ENCODE results near the gene OR6C65. TPM values are rescaled to one million over a fixed set of nuclear protein-coding genes. Genes with fewer than 3 reads are reported as not detected.

The OR6C65 gene
- total RNA-seq, 1 experiment from 2014 or later, result not detected

DNA sequence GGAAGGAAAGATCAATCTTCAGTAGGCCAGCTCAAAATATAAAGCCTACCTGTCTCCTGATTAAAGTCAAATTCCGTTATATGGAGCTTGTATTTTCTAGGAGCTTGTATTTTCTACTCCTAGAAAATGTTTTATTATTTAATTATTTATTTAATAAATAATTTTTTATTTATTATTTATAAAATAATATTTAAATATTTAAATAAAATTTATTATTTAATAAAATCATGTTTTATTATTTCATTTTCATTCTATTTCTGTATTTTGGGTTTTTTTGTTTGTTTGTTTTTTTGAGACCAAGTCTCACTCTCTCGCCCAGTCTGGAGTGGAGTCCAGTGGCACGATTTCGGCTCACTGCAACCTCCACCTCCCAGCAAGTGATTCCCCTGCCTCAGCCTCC lies 27.8 kb upstream of the OR6C65 start:
- no peak for DNase-seq (ENCODE audit: low spot score)
- Mint-ChIP-seq H3K9me3 (no peaks in the 10 kb centered on the region), H3K27me3 (ENCODE audit: low read depth) (no peaks in the 10 kb centered on the region), H3K4me1 (no peaks in the 10 kb centered on the region), H3K36me3 (no peaks in the 10 kb centered on the region), H3K4me3 (no peak overlapping the region), H3K27ac (no peak overlapping the region)
- TF ChIP-seq HMGA2 (CRISPR knock-in tag; IDR thresholded peaks at IDR 0.05), result peak; percentile 99
- TF ChIP-seq ZNF232 (CRISPR knock-in tag; IDR thresholded peaks at IDR 0.05), result no peak
- POLR2A ChIA-PET, result no interaction called here
- CTCF ChIA-PET, result no interaction called here
- ATAC-seq, result no peak

DNA sequence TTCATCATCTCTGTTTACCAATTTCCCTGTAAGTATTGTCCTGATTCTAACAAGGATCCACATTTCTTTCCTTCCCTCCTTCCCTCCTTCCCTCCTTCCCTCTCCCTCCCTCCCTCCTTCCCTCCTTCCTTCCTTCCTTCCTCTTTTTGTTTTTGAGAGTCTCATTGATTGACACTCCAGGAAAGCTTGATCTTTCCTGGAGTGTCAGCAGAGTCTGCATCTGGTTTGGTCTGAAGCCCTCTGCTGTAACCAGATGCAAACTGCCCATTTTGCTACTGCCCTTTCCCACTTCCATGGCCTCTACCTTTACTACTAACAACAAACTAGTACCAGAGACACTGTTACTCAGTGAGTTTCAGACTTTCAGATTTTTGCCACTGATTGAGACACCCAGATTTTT lies 14.4 kb upstream of the OR6C65 start:
- DNase-seq (ENCODE audit: low spot score) (no peak), ATAC-seq (peak; percentile 65)
- Mint-ChIP-seq H3K4me1 (peaks cover 14% of the 10 kb centered on the region), H3K27ac (0 out of 2 replicates have a peak overlapping the region, but pooled peaks have one; percentile 22), H3K4me3 (peak overlapping the region; percentile 34; the same call in 1 of the 2 replicates), H3K27me3 (ENCODE audit: low read depth) (no peaks in the 10 kb centered on the region), H3K9me3 (no peaks in the 10 kb centered on the region), H3K36me3 (no peaks in the 10 kb centered on the region)
- ChIA-PET CTCF (interaction anchor here (0.6 kb wide), 1 partner anchor 32 kb away, joined by 5 read pairs; no protein-coding TSS in a partner anchor), POLR2A (no interaction called here)
- TF ChIP-seq EMX1 (CRISPR knock-in tag; IDR thresholded peaks at IDR 0.05) (no peak), GTF2I (CRISPR knock-in tag; conservative IDR thresholded peaks at IDR 0.05) (no peak), CTCF (IDR thresholded peaks at IDR 0.05) (no peak), ZNF423 (CRISPR knock-in tag; IDR thresholded peaks at IDR 0.05) (no peak)
- TF ChIP-seq, protein P1, sequence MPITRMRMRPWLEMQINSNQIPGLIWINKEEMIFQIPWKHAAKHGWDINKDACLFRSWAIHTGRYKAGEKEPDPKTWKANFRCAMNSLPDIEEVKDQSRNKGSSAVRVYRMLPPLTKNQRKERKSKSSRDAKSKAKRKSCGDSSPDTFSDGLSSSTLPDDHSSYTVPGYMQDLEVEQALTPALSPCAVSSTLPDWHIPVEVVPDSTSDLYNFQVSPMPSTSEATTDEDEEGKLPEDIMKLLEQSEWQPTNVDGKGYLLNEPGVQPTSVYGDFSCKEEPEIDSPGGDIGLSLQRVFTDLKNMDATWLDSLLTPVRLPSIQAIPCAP (CRISPR knock-in tag; IDR thresholded peaks at IDR 0.05), result no peak

DNA sequence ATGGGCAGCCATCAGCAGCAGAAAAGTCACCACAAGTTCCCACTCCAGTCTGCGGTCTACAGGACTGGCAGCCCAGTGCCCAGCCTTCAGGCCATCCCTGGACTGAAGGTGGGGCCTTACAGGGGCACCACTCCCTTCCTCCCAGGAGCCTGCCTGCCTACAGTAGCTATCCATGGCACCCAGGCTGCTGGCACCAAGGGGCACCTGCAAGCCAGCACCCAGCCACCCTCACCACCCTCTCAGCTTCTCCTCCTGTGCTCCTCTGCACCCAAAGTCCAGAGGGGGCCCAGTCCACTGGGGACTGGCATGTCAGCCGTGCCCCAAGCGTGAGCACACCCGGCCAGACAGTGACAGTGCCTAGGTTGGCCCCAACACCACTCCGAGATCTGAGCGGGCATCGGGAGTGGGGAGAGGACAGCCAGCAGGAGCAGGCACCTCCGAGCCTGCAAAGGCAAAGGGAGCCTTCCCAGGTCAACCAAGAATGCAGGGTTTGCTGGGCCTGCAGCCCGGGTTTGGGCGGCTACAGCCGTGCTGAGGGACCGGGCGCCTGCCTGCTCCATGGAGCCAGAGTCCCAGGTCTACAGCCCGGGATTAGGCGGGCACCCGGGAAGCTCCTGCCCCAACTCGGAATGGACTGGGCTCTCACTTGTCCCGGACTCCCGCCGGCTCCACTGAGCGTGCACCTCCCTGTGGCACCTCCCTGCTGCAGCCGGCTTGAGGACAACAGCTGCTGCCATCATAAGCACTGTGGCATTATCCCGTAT lies 8.1 kb upstream of the OR6C65 start:
- H3K36me3 Mint-ChIP-seq, result no peaks in the 10 kb centered on the region
- ChIA-PET POLR2A (no interaction called here), CTCF (no interaction called here)
- TF ChIP-seq ZNF219 (CRISPR knock-in tag; IDR thresholded peaks at IDR 0.05; ENCODE audit: borderline replicate concordance) (no peak), FOXK1 (CRISPR knock-in tag; IDR thresholded peaks at IDR 0.05) (no peak), ATF1 (CRISPR knock-in tag; IDR thresholded peaks at IDR 0.05) (no peak)
- H3K27me3 Mint-ChIP-seq (ENCODE audit: low read depth), result no peaks in the 10 kb centered on the region
- ATAC-seq (peak; percentile 20; the same call in 1 of the 2 replicates), DNase-seq (ENCODE audit: low spot score) (no peak)
- no peak overlapping the region for H3K27ac Mint-ChIP-seq
- H3K4me3 Mint-ChIP-seq, result no peak overlapping the region
- H3K9me3 Mint-ChIP-seq, result 0 out of 2 replicates have a peak, but pooled peaks cover 3% of the 10 kb centered on the region
- no peaks in the 10 kb centered on the region for H3K4me1 Mint-ChIP-seq

- no peaks in the 10 kb centered on the region for H3K4me1 Mint-ChIP-seq
- DNase-seq (ENCODE audit: low spot score) (no peak), ATAC-seq (no peak)
- H3K36me3 Mint-ChIP-seq, result no peaks in the 10 kb centered on the region
- no peak overlapping the region for H3K4me3 Mint-ChIP-seq
- H3K27ac Mint-ChIP-seq, result no peak overlapping the region
- ChIA-PET CTCF (no interaction called here), POLR2A (no interaction called here)
- peaks cover 5% of the 10 kb centered on the region; the same call in 1 of the 2 replicates for H3K9me3 Mint-ChIP-seq
- no peaks in the 10 kb centered on the region for H3K27me3 Mint-ChIP-seq (ENCODE audit: low read depth)
- TF ChIP-seq ZNF263 (CRISPR knock-in tag; IDR thresholded peaks at IDR 0.05; ENCODE audit: low read depth) (no peak), ATF2 (CRISPR knock-in tag; IDR thresholded peaks at IDR 0.05; ENCODE audit: borderline replicate concordance, low read depth) (no peak), NFATC4 (CRISPR knock-in tag; IDR thresholded peaks at IDR 0.05) (no peak), E2F1 (CRISPR knock-in tag; IDR thresholded peaks at IDR 0.05) (no peak), ATF3 (CRISPR knock-in tag; conservative IDR thresholded peaks at IDR 0.05) (no peak), ZNF425 (CRISPR knock-in tag; conservative IDR thresholded peaks at IDR 0.05) (no peak), HMGA2 (CRISPR knock-in tag; IDR thresholded peaks at IDR 0.05) (no peak), ETV6 (CRISPR knock-in tag; IDR thresholded peaks at IDR 0.05) (no peak)
- TF ChIP-seq, protein P1 (CRISPR knock-in tag; IDR thresholded peaks at IDR 0.05), result no peak
Measured at GRCh38 chr12:55396326-55396725, 4.0 kb upstream of the OR6C65 start.
